ENCODE data around the gene DIPK1C. TPM values are rescaled to one million over a fixed set of nuclear protein-coding genes. Genes with fewer than 3 reads are reported as not detected.

DIPK1C gene
- total RNA-seq, 1 donor from 2014 or later: not detected

DNA sequence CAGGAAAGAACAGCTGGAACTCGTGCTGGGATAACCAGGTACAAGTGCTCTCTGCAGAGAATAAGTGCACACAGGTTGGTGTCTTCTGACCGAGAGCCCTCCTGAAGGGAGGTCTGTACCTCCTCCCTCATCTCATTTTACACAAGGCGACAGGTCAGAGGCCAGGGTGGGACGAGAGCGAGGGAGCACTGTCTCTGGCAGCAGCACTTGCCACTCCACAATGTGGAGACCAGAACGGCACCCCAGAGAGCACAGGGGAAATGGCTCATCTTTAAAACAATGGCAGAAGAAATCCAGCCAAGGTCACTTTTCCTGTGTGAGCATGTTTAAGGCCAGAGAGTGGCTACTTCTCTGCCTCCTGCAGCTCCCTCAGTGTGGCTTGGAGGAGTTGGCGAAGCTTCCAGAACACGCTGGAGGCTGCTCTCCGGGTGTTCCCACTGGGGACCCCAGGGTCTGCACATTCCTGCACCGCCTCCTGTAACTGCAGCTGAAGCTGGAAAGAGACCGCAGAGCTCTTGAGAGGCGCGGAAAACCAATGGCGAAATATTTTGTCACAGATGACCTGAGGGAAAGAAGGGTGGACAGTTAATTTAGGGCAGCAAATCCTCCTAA lies 20.8 kb downstream of the DIPK1C start:
- TF ChIP-seq, protein P1, sequence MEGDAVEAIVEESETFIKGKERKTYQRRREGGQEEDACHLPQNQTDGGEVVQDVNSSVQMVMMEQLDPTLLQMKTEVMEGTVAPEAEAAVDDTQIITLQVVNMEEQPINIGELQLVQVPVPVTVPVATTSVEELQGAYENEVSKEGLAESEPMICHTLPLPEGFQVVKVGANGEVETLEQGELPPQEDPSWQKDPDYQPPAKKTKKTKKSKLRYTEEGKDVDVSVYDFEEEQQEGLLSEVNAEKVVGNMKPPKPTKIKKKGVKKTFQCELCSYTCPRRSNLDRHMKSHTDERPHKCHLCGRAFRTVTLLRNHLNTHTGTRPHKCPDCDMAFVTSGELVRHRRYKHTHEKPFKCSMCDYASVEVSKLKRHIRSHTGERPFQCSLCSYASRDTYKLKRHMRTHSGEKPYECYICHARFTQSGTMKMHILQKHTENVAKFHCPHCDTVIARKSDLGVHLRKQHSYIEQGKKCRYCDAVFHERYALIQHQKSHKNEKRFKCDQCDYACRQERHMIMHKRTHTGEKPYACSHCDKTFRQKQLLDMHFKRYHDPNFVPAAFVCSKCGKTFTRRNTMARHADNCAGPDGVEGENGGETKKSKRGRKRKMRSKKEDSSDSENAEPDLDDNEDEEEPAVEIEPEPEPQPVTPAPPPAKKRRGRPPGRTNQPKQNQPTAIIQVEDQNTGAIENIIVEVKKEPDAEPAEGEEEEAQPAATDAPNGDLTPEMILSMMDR (IDR thresholded peaks at IDR 0.05): no peak
- DNase-seq (ENCODE audit: low spot score): no peak
- no peaks in the 10 kb centered on the region for H3K4me1 Mint-ChIP-seq (ENCODE audit: low read depth)
- H3K36me3 Mint-ChIP-seq (ENCODE audit: low read depth): no peaks in the 10 kb centered on the region
- H3K9me3 Mint-ChIP-seq (ENCODE audit: low read depth): peaks cover 3% of the 10 kb centered on the region
- no peak overlapping the region for H3K27ac Mint-ChIP-seq (ENCODE audit: unreplicated experiment)
- no peak overlapping the region for H3K4me3 Mint-ChIP-seq (ENCODE audit: unreplicated experiment)
- H3K27me3 Mint-ChIP-seq (ENCODE audit: low read depth): peaks cover 15% of the 10 kb centered on the region

GRCh38 chr18:74435740-74436139 lies 21.4 kb downstream of the DIPK1C start:
- Mint-ChIP-seq H3K4me3 (ENCODE audit: unreplicated experiment) (no peak overlapping the region), H3K27ac (ENCODE audit: unreplicated experiment) (no peak overlapping the region), H3K36me3 (ENCODE audit: low read depth) (no peaks in the 10 kb centered on the region), H3K27me3 (ENCODE audit: low read depth) (peaks cover 15% of the 10 kb centered on the region), H3K4me1 (ENCODE audit: low read depth) (no peaks in the 10 kb centered on the region), H3K9me3 (ENCODE audit: low read depth) (peaks cover 3% of the 10 kb centered on the region)
- DNase-seq (ENCODE audit: low spot score): no peak
- TF ChIP-seq, protein P1 (IDR thresholded peaks at IDR 0.05): no peak

DNA sequence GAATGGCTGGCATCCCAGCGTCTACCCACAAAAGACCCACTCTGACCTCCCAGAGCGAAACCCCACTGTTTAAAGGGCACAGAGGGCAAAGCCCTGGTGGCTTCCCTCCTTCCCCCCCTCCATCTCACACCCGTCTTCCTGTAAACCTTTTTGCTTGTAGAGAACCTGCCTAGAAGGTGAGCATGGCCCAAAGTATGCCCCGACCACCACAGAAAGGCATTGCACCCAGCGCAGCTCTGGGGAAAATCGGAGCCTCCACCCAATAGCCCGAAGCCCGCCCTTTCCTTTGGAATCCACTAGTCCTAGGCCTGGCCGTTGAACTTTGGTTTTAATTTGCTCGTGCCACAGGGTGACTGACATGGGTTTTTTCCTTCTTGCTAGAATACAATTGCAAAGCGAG lies 22.6 kb downstream of the DIPK1C start:
- H3K36me3 Mint-ChIP-seq (ENCODE audit: low read depth): no peaks in the 10 kb centered on the region
- H3K4me3 Mint-ChIP-seq (ENCODE audit: unreplicated experiment): no peak overlapping the region
- no peak overlapping the region for H3K27ac Mint-ChIP-seq (ENCODE audit: unreplicated experiment)
- peaks cover 15% of the 10 kb centered on the region for H3K27me3 Mint-ChIP-seq (ENCODE audit: low read depth)
- TF ChIP-seq, protein P1 (IDR thresholded peaks at IDR 0.05): no peak
- DNase-seq (ENCODE audit: low spot score): no peak
- no peaks in the 10 kb centered on the region for H3K4me1 Mint-ChIP-seq (ENCODE audit: low read depth)
- peaks cover 3% of the 10 kb centered on the region for H3K9me3 Mint-ChIP-seq (ENCODE audit: low read depth)

DNA sequence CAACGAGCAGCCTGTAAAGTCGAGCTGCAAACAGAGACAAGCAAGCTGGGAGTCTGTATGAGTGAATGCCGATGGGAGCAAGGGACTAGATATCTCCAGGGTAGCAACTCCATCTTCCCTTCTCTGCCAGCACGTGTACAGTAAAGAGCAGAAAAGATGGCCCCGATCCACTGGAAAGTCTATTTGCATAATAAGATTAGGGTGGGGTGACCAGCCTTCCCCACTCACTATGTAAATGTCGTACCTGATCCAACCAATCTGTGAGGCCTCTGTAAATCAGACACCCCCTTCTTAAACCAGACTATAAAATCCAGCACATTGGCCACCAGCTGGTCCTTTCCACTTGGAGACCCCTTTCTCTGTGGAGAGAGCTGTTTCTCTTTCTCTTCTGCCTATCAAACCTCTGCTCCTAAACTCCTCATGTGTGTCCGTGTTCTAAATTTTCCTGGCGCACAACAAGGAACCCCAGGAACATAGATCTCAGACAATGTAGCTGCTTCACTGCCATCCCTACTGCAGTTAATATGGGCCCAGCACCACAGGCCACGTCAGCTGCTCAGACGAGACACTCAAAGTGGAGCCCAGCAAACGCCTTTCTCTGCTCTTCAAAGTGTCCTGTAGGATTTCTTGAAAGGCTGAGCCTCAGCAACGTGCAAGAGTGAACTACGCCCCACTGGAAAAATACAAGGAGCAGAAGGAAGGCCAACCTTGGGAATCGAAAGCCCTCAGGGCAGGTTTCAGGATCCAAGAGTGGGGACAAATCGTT lies 26.1 kb downstream of the DIPK1C start:
- Mint-ChIP-seq H3K27me3 (ENCODE audit: low read depth) (peaks cover 12% of the 10 kb centered on the region), H3K36me3 (ENCODE audit: low read depth) (peaks cover 2% of the 10 kb centered on the region), H3K4me3 (ENCODE audit: unreplicated experiment) (no peak overlapping the region), H3K4me1 (ENCODE audit: low read depth) (no peaks in the 10 kb centered on the region), H3K27ac (ENCODE audit: unreplicated experiment) (no peak overlapping the region), H3K9me3 (ENCODE audit: low read depth) (peaks cover 6% of the 10 kb centered on the region)
- TF ChIP-seq, protein P1 (IDR thresholded peaks at IDR 0.05): no peak
- DNase-seq (ENCODE audit: low spot score): no peak

- no peak for DNase-seq (ENCODE audit: low spot score)
- H3K27me3 Mint-ChIP-seq (ENCODE audit: low read depth): peaks cover 9% of the 10 kb centered on the region
- H3K4me1 Mint-ChIP-seq (ENCODE audit: low read depth): no peaks in the 10 kb centered on the region
- no peak overlapping the region for H3K4me3 Mint-ChIP-seq (ENCODE audit: unreplicated experiment)
- H3K27ac Mint-ChIP-seq (ENCODE audit: unreplicated experiment): no peak overlapping the region
- TF ChIP-seq, protein P1 (IDR thresholded peaks at IDR 0.05): no peak
- peaks cover 6% of the 10 kb centered on the region for H3K9me3 Mint-ChIP-seq (ENCODE audit: low read depth)
- H3K36me3 Mint-ChIP-seq (ENCODE audit: low read depth): peaks cover 2% of the 10 kb centered on the region
Observed at GRCh38 chr18:74430231-74430630, 26.9 kb downstream of the DIPK1C start.
